ENCODE data around the gene PRRC2C.

DNA sequence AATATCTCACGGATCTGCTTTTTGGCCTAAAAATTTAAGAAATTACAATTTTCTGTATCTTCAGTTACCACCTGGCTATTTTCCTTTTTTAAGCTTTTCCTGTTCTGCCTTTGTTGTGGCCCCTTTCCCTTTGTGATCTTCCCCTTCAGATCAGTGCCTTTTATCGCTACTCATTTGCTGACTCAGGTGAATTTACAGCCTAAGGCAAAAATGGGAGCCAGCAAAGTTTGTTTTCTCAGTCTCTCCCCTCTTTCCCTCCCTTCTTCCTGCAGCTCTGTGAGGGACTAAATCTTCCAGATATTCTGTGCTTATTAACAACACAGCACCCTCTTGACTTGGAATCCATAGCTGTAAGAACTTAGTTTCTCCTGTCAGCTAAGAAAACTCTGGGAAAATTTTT lies 5.3 kb upstream of the PRRC2C start:
- TF ChIP-seq, protein P1, sequence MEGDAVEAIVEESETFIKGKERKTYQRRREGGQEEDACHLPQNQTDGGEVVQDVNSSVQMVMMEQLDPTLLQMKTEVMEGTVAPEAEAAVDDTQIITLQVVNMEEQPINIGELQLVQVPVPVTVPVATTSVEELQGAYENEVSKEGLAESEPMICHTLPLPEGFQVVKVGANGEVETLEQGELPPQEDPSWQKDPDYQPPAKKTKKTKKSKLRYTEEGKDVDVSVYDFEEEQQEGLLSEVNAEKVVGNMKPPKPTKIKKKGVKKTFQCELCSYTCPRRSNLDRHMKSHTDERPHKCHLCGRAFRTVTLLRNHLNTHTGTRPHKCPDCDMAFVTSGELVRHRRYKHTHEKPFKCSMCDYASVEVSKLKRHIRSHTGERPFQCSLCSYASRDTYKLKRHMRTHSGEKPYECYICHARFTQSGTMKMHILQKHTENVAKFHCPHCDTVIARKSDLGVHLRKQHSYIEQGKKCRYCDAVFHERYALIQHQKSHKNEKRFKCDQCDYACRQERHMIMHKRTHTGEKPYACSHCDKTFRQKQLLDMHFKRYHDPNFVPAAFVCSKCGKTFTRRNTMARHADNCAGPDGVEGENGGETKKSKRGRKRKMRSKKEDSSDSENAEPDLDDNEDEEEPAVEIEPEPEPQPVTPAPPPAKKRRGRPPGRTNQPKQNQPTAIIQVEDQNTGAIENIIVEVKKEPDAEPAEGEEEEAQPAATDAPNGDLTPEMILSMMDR (conservative IDR thresholded peaks at IDR 0.05 in 1 of 2, IDR thresholded peaks at IDR 0.05 in 1 of 2; ENCODE audit: low read depth in 1 of 2, low read length in 2 of 2), result no peak
- no peak for TF ChIP-seq EZH2 (IDR thresholded peaks at IDR 0.05; ENCODE audit: low read length, missing control alignments)

Measured in fibroblast of lung (primary cell).